Measurements from ENCODE around the gene CCDC70. TPM values are rescaled to one million over a fixed set of nuclear protein-coding genes. Genes with fewer than 3 reads are reported as not detected.
A peak's percentile ranks its signal among the peaks of the same experiment; 100 is the strongest.

CCDC70 gene
- not detected for total RNA-seq

GRCh38 chr13:51861723-51862300 lies at the start of gene CCDC70:
TSS of gene CCDC70 (plus strand) at chr13:51861969. CDS start at chr13:51865412, 3,443 bp downstream.
- Histone ChIP-seq H3K9me3 (no peaks in the 10 kb centered on the region), H3K36me3 (no peaks in the 10 kb centered on the region), H3K4me3 (no peak within 1 kb of the TSS), H3K27ac (no peak within 1 kb of the TSS), H3K27me3 (no peaks in the 10 kb centered on the region), H3K4me1 (no peaks in the 10 kb centered on the region)
- TF ChIP-seq POLR2A (IDR thresholded peaks at IDR 0.05), result no peak
- TF ChIP-seq POLR2AphosphoS5 (IDR thresholded peaks at IDR 0.05), result no peak
- TF ChIP-seq CTCF (IDR thresholded peaks at IDR 0.05), result no peak
- TF ChIP-seq EP300 (IDR thresholded peaks at IDR 0.05), result no peak
- no peak for ATAC-seq
- whole genome bisulfite sequencing, 2 donors (ENCODE audit: low coverage in 1 of 2), result 74 to 88% methylated on average over 5 of the region's 5 CpGs

- Histone ChIP-seq H3K27ac (no peak overlapping the region), H3K27me3 (no peaks in the 10 kb centered on the region), H3K9me3 (no peaks in the 10 kb centered on the region), H3K36me3 (no peaks in the 10 kb centered on the region), H3K4me3 (no peak overlapping the region), H3K4me1 (peaks cover 0 to 12% (median 0%) of the 10 kb centered on the region in 3 donors)
- TF ChIP-seq CTCF (IDR thresholded peaks at IDR 0.05) (no peak), EP300 (IDR thresholded peaks at IDR 0.05) (no peak), POLR2A (IDR thresholded peaks at IDR 0.05) (no peak), POLR2AphosphoS5 (IDR thresholded peaks at IDR 0.05) (no peak)
- WGBS, 2 donors (ENCODE audit: low coverage in 1 of 2), result 100% methylated on average over 2 of the region's 2 CpGs
- ATAC-seq, result no peak
Observed at GRCh38 chr13:51814071-51814470, 47.7 kb upstream of the CCDC70 start.

GRCh38 chr13:51814825-51815650 lies 46.7 kb upstream of the CCDC70 start:
- Histone ChIP-seq H3K27ac (no peak overlapping the region), H3K27me3 (no peaks in the 10 kb centered on the region), H3K36me3 (no peaks in the 10 kb centered on the region), H3K4me3 (peak overlapping the region; percentile 8 to 13), H3K9me3 (no peaks in the 10 kb centered on the region), H3K4me1 (peaks cover 0 to 17% (median 3%) of the 10 kb centered on the region in 3 donors)
- peak; percentile 71 for ATAC-seq
- WGBS, 2 donors (ENCODE audit: low coverage in 1 of 2), result 5 to 21% methylated on average over 8 to 10 of the region's 13 CpGs
- no peak for TF ChIP-seq POLR2AphosphoS5 (IDR thresholded peaks at IDR 0.05)
- peak; percentile 71 to 88 (median 74) for TF ChIP-seq CTCF (IDR thresholded peaks at IDR 0.05)

GRCh38 chr13:51815848-51816247 lies 45.9 kb upstream of the CCDC70 start:
- Histone ChIP-seq H3K27ac (no peak overlapping the region), H3K4me1 (peaks cover 0 to 17% (median 3%) of the 10 kb centered on the region in 3 donors), H3K9me3 (no peaks in the 10 kb centered on the region), H3K36me3 (no peaks in the 10 kb centered on the region), H3K27me3 (no peaks in the 10 kb centered on the region), H3K4me3 (no peak overlapping the region)
- WGBS, 2 donors (ENCODE audit: low coverage in 1 of 2), result 74% methylated on average over 10 of the region's 11 CpGs; no CpG with 5 or more reads in 1 of the 2 donors
- ATAC-seq, result no peak
- TF ChIP-seq POLR2AphosphoS5 (IDR thresholded peaks at IDR 0.05) (no peak), EP300 (IDR thresholded peaks at IDR 0.05) (no peak), POLR2A (IDR thresholded peaks at IDR 0.05) (no peak), CTCF (IDR thresholded peaks at IDR 0.05) (no peak)
